ENCODE results near the gene NRXN3. TPM values are rescaled to one million over a fixed set of nuclear protein-coding genes. Genes with fewer than 3 reads are reported as not detected.

Gene NRXN3
- total RNA-seq, 1 donor from 2014 or later: 11.4 TPM

- TF ChIP-seq, protein P1, sequence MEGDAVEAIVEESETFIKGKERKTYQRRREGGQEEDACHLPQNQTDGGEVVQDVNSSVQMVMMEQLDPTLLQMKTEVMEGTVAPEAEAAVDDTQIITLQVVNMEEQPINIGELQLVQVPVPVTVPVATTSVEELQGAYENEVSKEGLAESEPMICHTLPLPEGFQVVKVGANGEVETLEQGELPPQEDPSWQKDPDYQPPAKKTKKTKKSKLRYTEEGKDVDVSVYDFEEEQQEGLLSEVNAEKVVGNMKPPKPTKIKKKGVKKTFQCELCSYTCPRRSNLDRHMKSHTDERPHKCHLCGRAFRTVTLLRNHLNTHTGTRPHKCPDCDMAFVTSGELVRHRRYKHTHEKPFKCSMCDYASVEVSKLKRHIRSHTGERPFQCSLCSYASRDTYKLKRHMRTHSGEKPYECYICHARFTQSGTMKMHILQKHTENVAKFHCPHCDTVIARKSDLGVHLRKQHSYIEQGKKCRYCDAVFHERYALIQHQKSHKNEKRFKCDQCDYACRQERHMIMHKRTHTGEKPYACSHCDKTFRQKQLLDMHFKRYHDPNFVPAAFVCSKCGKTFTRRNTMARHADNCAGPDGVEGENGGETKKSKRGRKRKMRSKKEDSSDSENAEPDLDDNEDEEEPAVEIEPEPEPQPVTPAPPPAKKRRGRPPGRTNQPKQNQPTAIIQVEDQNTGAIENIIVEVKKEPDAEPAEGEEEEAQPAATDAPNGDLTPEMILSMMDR (IDR thresholded peaks at IDR 0.05; ENCODE audit: unreplicated experiment): no peak
- Mint-ChIP-seq H3K4me1 (no peaks in the 10 kb centered on the region), H3K27ac (no peak overlapping the region), H3K9me3 (no peaks in the 10 kb centered on the region), H3K4me3 (no peak overlapping the region), H3K27me3 (ENCODE audit: low read depth) (peaks cover 11% of the 10 kb centered on the region), H3K36me3 (no peaks in the 10 kb centered on the region)
- DNase-seq (ENCODE audit: low spot score in 2 of 2, unreplicated experiment in 2 of 2): no peak
These were observed 273.7 kb downstream of the NRXN3 start for GRCh38 chr14:78443834-78444233.

GRCh38 chr14:78445275-78445674 lies 275.1 kb downstream of the NRXN3 start:
- no peak overlapping the region for H3K27ac Mint-ChIP-seq
- H3K9me3 Mint-ChIP-seq: no peaks in the 10 kb centered on the region
- peaks cover 7% of the 10 kb centered on the region for H3K27me3 Mint-ChIP-seq (ENCODE audit: low read depth)
- no peak for DNase-seq (ENCODE audit: low spot score in 2 of 2, unreplicated experiment in 2 of 2)
- H3K4me1 Mint-ChIP-seq: no peaks in the 10 kb centered on the region
- H3K4me3 Mint-ChIP-seq: no peak overlapping the region
- no peaks in the 10 kb centered on the region for H3K36me3 Mint-ChIP-seq
- TF ChIP-seq, protein P1 (IDR thresholded peaks at IDR 0.05; ENCODE audit: unreplicated experiment): no peak

GRCh38 chr14:78446807-78447206 lies 276.6 kb downstream of the NRXN3 start:
- H3K9me3 Mint-ChIP-seq: no peaks in the 10 kb centered on the region

DNA sequence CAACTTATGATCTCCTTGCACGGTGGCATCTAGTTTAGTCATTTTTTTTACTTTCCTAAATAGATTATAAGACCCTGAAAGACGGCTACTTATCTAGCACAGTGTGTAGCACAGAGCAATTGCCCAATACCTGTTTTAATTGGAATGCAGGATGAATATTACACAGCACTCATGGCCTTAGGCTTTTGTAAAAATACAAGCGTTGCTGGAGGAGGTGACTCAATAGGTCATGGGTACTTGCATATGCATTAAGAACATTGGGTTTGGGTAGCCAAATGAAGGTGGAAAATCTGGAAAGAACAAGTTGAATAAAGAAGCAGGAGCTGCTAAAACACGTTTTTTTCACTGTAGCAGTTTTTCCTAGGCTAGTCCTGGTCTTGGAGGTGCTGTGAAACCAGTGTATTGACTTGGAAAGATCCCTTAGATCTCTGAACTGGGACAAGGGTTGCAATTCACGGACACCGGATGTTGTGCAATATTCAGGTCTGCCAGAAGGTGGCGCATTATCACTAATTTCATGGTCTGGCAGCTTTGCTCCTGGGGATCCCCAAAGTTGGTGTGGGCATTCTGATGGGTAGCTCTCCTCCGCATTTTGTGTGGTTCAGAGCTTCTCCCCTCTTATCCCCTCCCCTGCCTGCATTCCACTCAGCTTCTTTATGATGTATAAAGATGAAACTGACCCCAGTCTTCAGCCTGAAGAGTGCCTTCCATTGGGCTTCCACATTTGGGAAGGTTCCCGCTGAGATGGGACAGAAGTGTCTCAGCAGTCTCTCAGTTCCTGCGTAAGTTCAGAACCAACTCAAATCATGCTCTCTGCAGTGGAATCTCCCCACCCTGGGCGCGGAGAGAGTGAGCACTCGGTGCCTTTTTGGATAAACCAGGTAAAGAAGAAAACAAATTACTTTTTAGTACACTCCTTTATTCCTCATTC lies 278.3 kb downstream of the NRXN3 start:
- peak in 1 of 2 experiments; percentile 57 for DNase-seq (ENCODE audit: low spot score in 2 of 2, unreplicated experiment in 2 of 2)
- Mint-ChIP-seq H3K27me3 (ENCODE audit: low read depth) (peaks cover 8% of the 10 kb centered on the region), H3K36me3 (no peaks in the 10 kb centered on the region), H3K27ac (no peak overlapping the region), H3K4me1 (no peaks in the 10 kb centered on the region), H3K4me3 (no peak overlapping the region), H3K9me3 (no peaks in the 10 kb centered on the region)
- TF ChIP-seq, protein P1 (IDR thresholded peaks at IDR 0.05; ENCODE audit: unreplicated experiment): peak; percentile 87

More at GRCh38 chr14:78446807-78447206, 276.6 kb downstream of the NRXN3 start:
- H3K27me3 Mint-ChIP-seq (ENCODE audit: low read depth): peaks cover 8% of the 10 kb centered on the region
- no peaks in the 10 kb centered on the region for H3K4me1 Mint-ChIP-seq
- H3K4me3 Mint-ChIP-seq: no peak overlapping the region
- TF ChIP-seq, protein P1 (IDR thresholded peaks at IDR 0.05; ENCODE audit: unreplicated experiment): no peak
- H3K27ac Mint-ChIP-seq: no peak overlapping the region
- DNase-seq (ENCODE audit: low spot score in 2 of 2, unreplicated experiment in 2 of 2): no peak
- no peaks in the 10 kb centered on the region for H3K36me3 Mint-ChIP-seq

- Mint-ChIP-seq H3K9me3 (no peaks in the 10 kb centered on the region), H3K36me3 (no peaks in the 10 kb centered on the region), H3K4me3 (no peak overlapping the region), H3K4me1 (no peaks in the 10 kb centered on the region), H3K27me3 (ENCODE audit: low read depth) (peaks cover 17% of the 10 kb centered on the region), H3K27ac (no peak overlapping the region)
- DNase-seq (ENCODE audit: low spot score in 2 of 2, unreplicated experiment in 2 of 2): no peak
- TF ChIP-seq, protein P1 (IDR thresholded peaks at IDR 0.05; ENCODE audit: unreplicated experiment): no peak
These were observed 280.6 kb downstream of the NRXN3 start for GRCh38 chr14:78450669-78451318.

Measured in mesothelial cell of epicardium (in vitro differentiated cells).